ENCODE results near the gene HEPACAM2. TPM values are rescaled to one million over a fixed set of nuclear protein-coding genes. Genes with fewer than 3 reads are reported as not detected.

HEPACAM2 gene
- total RNA-seq, result not detected in 2 replicates
- long read RNA-seq, result 0 reads

GRCh38 chr7:93226310-93226709 is at the start of gene HEPACAM2:
HEPACAM2 (minus strand) TSS chr7:93226469.
- no peak for DNase-seq (ENCODE audit: low read depth, low spot score)
- no peak for TF ChIP-seq CTCF (conservative IDR thresholded peaks at IDR 0.05)
- no peaks in the 10 kb centered on the region for H3K9me3 Mint-ChIP-seq
- H3K27ac Mint-ChIP-seq (ENCODE audit: unreplicated experiment), result no peak within 1 kb of the TSS
- H3K27me3 Mint-ChIP-seq (ENCODE audit: low read depth), result peaks cover 67% of the 10 kb centered on the region
- H3K4me1 Mint-ChIP-seq, result no peaks in the 10 kb centered on the region
- H3K4me3 Mint-ChIP-seq, result no peak within 1 kb of the TSS
- H3K36me3 Mint-ChIP-seq (ENCODE audit: low read depth), result no peaks in the 10 kb centered on the region

GRCh38 chr7:93265220-93265619 is 39.0 kb upstream of the HEPACAM2 start:
- Mint-ChIP-seq H3K27me3 (ENCODE audit: low read depth) (no peaks in the 10 kb centered on the region), H3K36me3 (ENCODE audit: low read depth) (no peaks in the 10 kb centered on the region), H3K4me3 (no peak overlapping the region), H3K4me1 (no peaks in the 10 kb centered on the region), H3K27ac (ENCODE audit: unreplicated experiment) (no peak overlapping the region), H3K9me3 (no peaks in the 10 kb centered on the region)
- no peak for DNase-seq (ENCODE audit: low read depth, low spot score)
- TF ChIP-seq CTCF (conservative IDR thresholded peaks at IDR 0.05), result no peak

GRCh38 chr7:93262535-93262934 is 36.3 kb upstream of the HEPACAM2 start:
- no peak overlapping the region for H3K4me3 Mint-ChIP-seq
- no peak for DNase-seq (ENCODE audit: low read depth, low spot score)
- H3K9me3 Mint-ChIP-seq, result no peaks in the 10 kb centered on the region
- H3K4me1 Mint-ChIP-seq, result no peaks in the 10 kb centered on the region
- no peaks in the 10 kb centered on the region for H3K36me3 Mint-ChIP-seq (ENCODE audit: low read depth)
- TF ChIP-seq CTCF (conservative IDR thresholded peaks at IDR 0.05), result no peak
- H3K27me3 Mint-ChIP-seq (ENCODE audit: low read depth), result no peaks in the 10 kb centered on the region
- H3K27ac Mint-ChIP-seq (ENCODE audit: unreplicated experiment), result no peak overlapping the region

GRCh38 chr7:93258661-93259060 is 32.4 kb upstream of the HEPACAM2 start:
- no peak for TF ChIP-seq CTCF (conservative IDR thresholded peaks at IDR 0.05)
- H3K27me3 Mint-ChIP-seq (ENCODE audit: low read depth), result no peaks in the 10 kb centered on the region
- H3K36me3 Mint-ChIP-seq (ENCODE audit: low read depth), result no peaks in the 10 kb centered on the region
- no peak for DNase-seq (ENCODE audit: low read depth, low spot score)
- H3K4me3 Mint-ChIP-seq, result no peak overlapping the region
- no peaks in the 10 kb centered on the region for H3K9me3 Mint-ChIP-seq
- H3K27ac Mint-ChIP-seq (ENCODE audit: unreplicated experiment), result peak overlapping the region; percentile 2
- no peaks in the 10 kb centered on the region for H3K4me1 Mint-ChIP-seq

GRCh38 chr7:93249491-93250148 is 23.4 kb upstream of the HEPACAM2 start:
- TF ChIP-seq CTCF (conservative IDR thresholded peaks at IDR 0.05), result no peak
- Mint-ChIP-seq H3K4me1 (peaks cover 3% of the 10 kb centered on the region), H3K36me3 (ENCODE audit: low read depth) (no peaks in the 10 kb centered on the region), H3K9me3 (no peaks in the 10 kb centered on the region), H3K27me3 (ENCODE audit: low read depth) (no peaks in the 10 kb centered on the region), H3K27ac (ENCODE audit: unreplicated experiment) (no peak overlapping the region), H3K4me3 (no peak overlapping the region)
- DNase-seq (ENCODE audit: low read depth, low spot score), result no peak

All from neural crest cell (in vitro differentiated cells).